ENCODE measurements around the gene CPNE9. TPM values are rescaled to one million over a fixed set of nuclear protein-coding genes. Genes with fewer than 3 reads are reported as not detected.
A peak's percentile ranks its signal among the peaks of the same experiment; 100 is the strongest.

Gene CPNE9
- total RNA-seq, 1 donor from 2014 or later = 0.44 TPM

DNA sequence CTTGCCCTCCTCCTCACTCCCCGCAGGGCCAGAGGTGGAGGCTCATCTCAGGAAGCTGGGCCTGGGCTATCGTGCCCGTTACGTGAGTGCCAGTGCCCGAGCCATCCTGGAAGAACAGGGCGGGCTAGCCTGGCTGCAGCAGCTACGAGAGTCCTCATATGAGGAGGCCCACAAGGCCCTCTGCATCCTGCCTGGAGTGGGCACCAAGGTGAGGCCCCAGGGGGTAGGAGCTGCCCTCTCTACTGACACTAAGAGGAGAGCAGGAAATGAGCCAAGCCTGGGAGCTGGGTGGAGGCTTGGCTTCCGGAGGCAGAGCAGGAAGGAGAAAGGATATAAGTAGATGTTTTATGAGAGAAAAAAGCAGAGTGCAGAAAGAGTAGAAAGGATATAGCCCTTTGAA, 51.0 kb downstream of the CPNE9 start:
- ATAC-seq = no peak
- intact Hi-C loops (cut with DNase I) = no loop called here
- Histone ChIP-seq H3K36me3 (peaks cover 76% of the 10 kb centered on the region), H3K27ac (peak overlapping the region; percentile 43), H3K9me3 (no peaks in the 10 kb centered on the region), H3K4me3 (no peak overlapping the region), H3K4me1 (peaks cover 28% of the 10 kb centered on the region), H3K27me3 (ENCODE audit: low read depth) (no peaks in the 10 kb centered on the region)
- TF ChIP-seq, protein P1, sequence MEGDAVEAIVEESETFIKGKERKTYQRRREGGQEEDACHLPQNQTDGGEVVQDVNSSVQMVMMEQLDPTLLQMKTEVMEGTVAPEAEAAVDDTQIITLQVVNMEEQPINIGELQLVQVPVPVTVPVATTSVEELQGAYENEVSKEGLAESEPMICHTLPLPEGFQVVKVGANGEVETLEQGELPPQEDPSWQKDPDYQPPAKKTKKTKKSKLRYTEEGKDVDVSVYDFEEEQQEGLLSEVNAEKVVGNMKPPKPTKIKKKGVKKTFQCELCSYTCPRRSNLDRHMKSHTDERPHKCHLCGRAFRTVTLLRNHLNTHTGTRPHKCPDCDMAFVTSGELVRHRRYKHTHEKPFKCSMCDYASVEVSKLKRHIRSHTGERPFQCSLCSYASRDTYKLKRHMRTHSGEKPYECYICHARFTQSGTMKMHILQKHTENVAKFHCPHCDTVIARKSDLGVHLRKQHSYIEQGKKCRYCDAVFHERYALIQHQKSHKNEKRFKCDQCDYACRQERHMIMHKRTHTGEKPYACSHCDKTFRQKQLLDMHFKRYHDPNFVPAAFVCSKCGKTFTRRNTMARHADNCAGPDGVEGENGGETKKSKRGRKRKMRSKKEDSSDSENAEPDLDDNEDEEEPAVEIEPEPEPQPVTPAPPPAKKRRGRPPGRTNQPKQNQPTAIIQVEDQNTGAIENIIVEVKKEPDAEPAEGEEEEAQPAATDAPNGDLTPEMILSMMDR (IDR thresholded peaks at IDR 0.05) = no peak
- DNase-seq = no peak

DNA sequence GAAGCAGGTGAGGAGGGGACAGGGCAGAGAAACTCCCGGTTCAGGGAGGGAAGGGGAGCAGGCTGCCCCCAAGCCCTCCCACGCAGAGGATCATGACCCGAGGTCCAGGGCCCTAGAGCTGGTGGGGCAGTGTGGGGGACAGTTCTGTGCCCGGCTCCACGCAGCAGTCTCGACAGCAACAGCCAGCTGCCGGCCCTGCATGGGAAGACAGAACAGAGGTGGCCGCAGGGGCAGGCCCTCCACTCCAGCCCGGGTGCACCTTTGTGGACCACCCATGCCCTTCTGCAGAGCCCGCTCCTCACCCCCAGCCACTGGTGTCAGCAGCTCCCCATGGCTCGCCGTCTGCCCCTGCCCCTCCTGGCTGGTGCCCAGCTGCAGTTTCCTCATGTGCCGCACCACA, 53.8 kb downstream of the CPNE9 start:
- no peak for ATAC-seq
- Histone ChIP-seq H3K9me3 (no peaks in the 10 kb centered on the region), H3K4me3 (no peak overlapping the region), H3K36me3 (peaks cover 87% of the 10 kb centered on the region), H3K27ac (no peak overlapping the region), H3K27me3 (ENCODE audit: low read depth) (no peaks in the 10 kb centered on the region), H3K4me1 (peaks cover 10% of the 10 kb centered on the region)
- TF ChIP-seq, protein P1 (IDR thresholded peaks at IDR 0.05) = no peak
- no peak for DNase-seq
- intact Hi-C loops (cut with DNase I) = no loop called here

DNA sequence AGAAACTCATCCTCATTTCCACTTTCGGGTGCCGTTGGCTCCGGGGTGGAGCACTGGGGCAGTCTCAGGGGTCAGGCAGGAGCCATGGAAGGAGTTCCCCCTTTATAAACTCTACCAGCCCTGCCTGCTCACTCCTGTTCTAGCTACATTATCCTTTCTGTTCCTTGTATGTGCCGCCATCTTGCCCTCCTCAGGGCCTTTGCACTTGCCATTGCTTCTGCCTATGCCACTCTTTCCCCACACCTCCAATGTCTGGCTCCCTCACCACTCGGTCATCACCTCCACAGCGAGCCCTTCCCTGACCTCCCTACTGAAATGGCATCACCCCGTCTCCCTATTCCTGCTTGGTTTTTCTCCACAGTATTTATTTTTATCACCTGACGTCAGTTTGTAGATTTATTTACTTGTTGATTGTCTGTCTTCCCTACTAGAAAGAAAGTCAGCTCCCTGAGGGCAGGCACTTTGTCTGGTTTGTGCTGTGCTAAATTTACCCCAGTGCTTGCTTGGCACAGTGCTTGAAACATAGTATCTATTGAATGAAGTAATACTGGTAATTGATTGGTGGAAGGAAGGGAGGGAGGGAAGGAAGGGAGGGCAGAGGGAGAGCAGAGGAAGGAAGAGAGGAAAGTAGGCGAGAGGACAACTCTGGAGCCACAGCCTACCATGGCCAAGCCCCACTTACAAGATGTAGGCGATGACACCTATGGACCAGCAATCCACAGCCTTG, 57.3 kb downstream of the CPNE9 start:
- ATAC-seq = no peak
- no peaks in the 10 kb centered on the region for H3K4me1 ChIP-seq

DNA sequence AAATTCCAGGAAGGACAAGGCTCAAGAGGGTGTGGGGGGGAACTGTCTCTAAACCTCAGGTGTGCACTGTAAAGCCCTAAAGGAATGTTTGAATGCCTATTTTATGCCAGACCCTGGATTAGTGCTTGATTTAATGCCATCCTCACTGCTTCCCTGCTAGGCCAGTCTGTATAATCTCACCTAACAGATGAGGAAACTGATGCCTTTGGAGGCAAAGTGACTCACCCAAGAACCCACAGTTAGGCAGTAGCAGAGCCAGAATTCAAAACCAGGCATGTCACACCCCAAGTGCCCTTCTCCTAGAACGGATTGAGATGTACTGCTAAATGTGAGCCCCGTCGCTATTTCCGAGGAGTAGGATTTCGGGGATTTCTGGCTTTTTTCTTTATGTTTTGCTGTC, 58.3 kb downstream of the CPNE9 start:
- Histone ChIP-seq H3K9me3 (no peaks in the 10 kb centered on the region), H3K27ac (no peak overlapping the region), H3K27me3 (ENCODE audit: low read depth) (no peaks in the 10 kb centered on the region), H3K4me3 (no peak overlapping the region), H3K36me3 (peaks cover 85% of the 10 kb centered on the region), H3K4me1 (peaks cover 5% of the 10 kb centered on the region)
- DNase-seq (no peak), ATAC-seq (no peak)
- TF ChIP-seq, protein P1 (IDR thresholded peaks at IDR 0.05) = no peak
- intact Hi-C loops (cut with DNase I) = no loop called here

More for the DNA sequence above, 57.3 kb downstream of the CPNE9 start:
- TF ChIP-seq, protein P1 (IDR thresholded peaks at IDR 0.05) = no peak
- H3K27me3 ChIP-seq (ENCODE audit: low read depth) = no peaks in the 10 kb centered on the region
- no peak for DNase-seq
- H3K36me3 ChIP-seq = peaks cover 94% of the 10 kb centered on the region
- no peaks in the 10 kb centered on the region for H3K9me3 ChIP-seq
- intact Hi-C loops (cut with DNase I) = no loop called here
- no peak overlapping the region for H3K4me3 ChIP-seq
- H3K27ac ChIP-seq = no peak overlapping the region

DNA sequence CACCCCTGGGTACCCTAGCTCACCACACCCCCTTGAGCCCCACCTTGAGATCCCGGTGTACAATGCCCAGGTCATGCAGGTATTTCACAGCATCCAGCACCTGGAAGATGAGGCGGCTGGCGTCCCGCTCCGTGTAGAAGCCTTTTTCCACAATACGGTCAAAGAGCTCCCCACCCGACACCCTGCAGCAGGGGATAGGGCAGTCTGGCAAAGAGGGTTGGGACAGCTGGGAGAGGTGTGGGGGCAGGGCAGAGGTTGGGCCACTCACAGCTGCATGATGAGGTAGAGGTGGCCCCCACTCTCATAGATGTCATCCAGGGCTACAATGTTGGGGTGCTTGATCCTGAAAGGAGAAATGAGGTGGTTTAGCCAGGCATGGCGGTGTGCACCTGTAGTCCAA, 59.2 kb downstream of the CPNE9 start:
- H3K36me3 ChIP-seq = peaks cover 75% of the 10 kb centered on the region
- intact Hi-C loops (cut with DNase I) = no loop called here
- ATAC-seq = no peak
- no peak for DNase-seq
- no peak overlapping the region for H3K4me3 ChIP-seq
- no peaks in the 10 kb centered on the region for H3K27me3 ChIP-seq (ENCODE audit: low read depth)
- peaks cover 14% of the 10 kb centered on the region for H3K4me1 ChIP-seq
- no peak overlapping the region for H3K27ac ChIP-seq
- TF ChIP-seq, protein P1 (IDR thresholded peaks at IDR 0.05) = no peak
- no peaks in the 10 kb centered on the region for H3K9me3 ChIP-seq

All from lower lobe of right lung (tissue), 2 donors.